ENCODE measurements around the gene ARFGAP3. TPM values are rescaled to one million over a fixed set of nuclear protein-coding genes. Genes with fewer than 3 reads are reported as not detected.

ARFGAP3 gene
- total and polyA plus RNA-seq, 2 experiments from 2014 or later, result 14.8 to 19.1 TPM

GRCh38 chr22:42820045-42820763 lies 36.9 kb downstream of the ARFGAP3 start (continued):
- no peak for TF ChIP-seq ZNF462 (CRISPR knock-in tag; IDR thresholded peaks at IDR 0.05)

- no peaks in the 10 kb centered on the region for H4K20me1 ChIP-seq (replicated peaks; ENCODE audit: insufficient read depth)
- H3K4me3 Mint-ChIP-seq, result no peak overlapping the region
- no peak overlapping the region for H3K4me2 ChIP-seq
- H3K9me3 Mint-ChIP-seq, result peaks cover 4% of the 10 kb centered on the region; the same call in 2 of the 3 replicates
- H3K36me3 ChIP-seq (ENCODE audit: insufficient read depth), result no peaks in the 10 kb centered on the region
- no peak overlapping the region for H3K27ac Mint-ChIP-seq
- H3K4me1 Mint-ChIP-seq, result no peaks in the 10 kb centered on the region
- no peaks in the 10 kb centered on the region for H3F3A ChIP-seq (replicated peaks; ENCODE audit: low read depth)
- H3K27me3 ChIP-seq (ENCODE audit: insufficient read depth), result no peaks in the 10 kb centered on the region
- H3K4me1 ChIP-seq (ENCODE audit: insufficient read depth), result no peaks in the 10 kb centered on the region
- no peaks in the 10 kb centered on the region for H3K79me2 ChIP-seq (replicated peaks; ENCODE audit: insufficient read depth)
- H3K27me3 Mint-ChIP-seq (ENCODE audit: insufficient read depth, low read depth, poor library complexity), result no peaks in the 10 kb centered on the region
- H3K27ac ChIP-seq (ENCODE audit: low read depth), result no peak overlapping the region
- no peak overlapping the region for H2AFZ ChIP-seq
- H3K36me3 Mint-ChIP-seq (ENCODE audit: low read depth), result peaks cover 10% of the 10 kb centered on the region; the same call in 2 of the 3 replicates
- no peak for ATAC-seq
- no peak for DNase-seq (ENCODE audit: low spot score)
- H3K9me2 ChIP-seq (ENCODE audit: insufficient read depth), result no peaks in the 10 kb centered on the region
- H3K4me3 ChIP-seq, result no peak overlapping the region
- TF ChIP-seq POLR2AphosphoS5 (IDR thresholded peaks at IDR 0.05; ENCODE audit: low read depth), result no peak
- TF ChIP-seq EZH2phosphoT487 (IDR thresholded peaks at IDR 0.05; ENCODE audit: unreplicated experiment), result no peak
- TF ChIP-seq STAT1 (IDR thresholded peaks at IDR 0.05; ENCODE audit: unreplicated experiment), result no peak
- TF ChIP-seq NANOG (IDR thresholded peaks at IDR 0.05; ENCODE audit: borderline replicate concordance), result no peak
- no peak for TF ChIP-seq REST (IDR thresholded peaks at IDR 0.05; ENCODE audit: unreplicated experiment)
- no peak for TF ChIP-seq ZNF331 (CRISPR knock-in tag; IDR thresholded peaks at IDR 0.05; ENCODE audit: low read depth)
- no peak for TF ChIP-seq CTCF (conservative IDR thresholded peaks at IDR 0.05; ENCODE audit: low read depth in 2 of 2)
- no peak for TF ChIP-seq EZH2 (IDR thresholded peaks at IDR 0.05; ENCODE audit: low read depth, unreplicated experiment)
- TF ChIP-seq JUNB (IDR thresholded peaks at IDR 0.05; ENCODE audit: unreplicated experiment), result no peak
These were observed 37.5 kb downstream of the ARFGAP3 start for GRCh38 chr22:42819412-42820044.

All from GM23338 (cell line).